Kidney epithelial cell (primary cell): ENCODE measurements around the gene NMT2. TPM values are rescaled to one million over a fixed set of nuclear protein-coding genes. Genes with fewer than 3 reads are reported as not detected.

ENCODE experiments used
- DNase-seq: peaks from one replicate; pipeline ENCODE4 v3.0.0-alpha.2; 2010; ENCODE audit warnings: low read depth
- H3K27me3 ChIP-seq: 2 replicates; pipeline ENCODE4 v1.6.0; 2011; ENCODE audit warnings: low read length; ENCODE audit not compliant: control insufficient read depth, insufficient read depth
- H3K36me3 ChIP-seq: 2 replicates; pipeline ENCODE4 v1.5.1; 2011; ENCODE audit warnings: low read length; ENCODE audit not compliant: control insufficient read depth, insufficient read depth
- H3K4me3 ChIP-seq: 2 replicates; pipeline ENCODE4 v1.5.1; 2011; ENCODE audit warnings: low read depth, mild to moderate bottlenecking, control low read depth, low read length
- total RNA-seq: library from RNA; depleted of rRNA; stranded (reverse); fragments of >200 nt; gene quantifications from 2 replicates; pipeline ENCODE4 v1.2.3, GENCODE V29; 2015
- TF ChIP-seq, protein P1 (sequence below): IDR thresholded peaks from 2 replicates; pipeline ENCODE4 v1.5.1; 2011; ENCODE audit warnings: mild to moderate bottlenecking, moderate library complexity, low read length, control low read depth, inconsistent platforms; ENCODE audit not compliant: insufficient read depth, poor library complexity, severe bottlenecking

NMT2 gene
- total RNA-seq, 1 donor from 2014 or later: 8.0 TPM

DNA sequence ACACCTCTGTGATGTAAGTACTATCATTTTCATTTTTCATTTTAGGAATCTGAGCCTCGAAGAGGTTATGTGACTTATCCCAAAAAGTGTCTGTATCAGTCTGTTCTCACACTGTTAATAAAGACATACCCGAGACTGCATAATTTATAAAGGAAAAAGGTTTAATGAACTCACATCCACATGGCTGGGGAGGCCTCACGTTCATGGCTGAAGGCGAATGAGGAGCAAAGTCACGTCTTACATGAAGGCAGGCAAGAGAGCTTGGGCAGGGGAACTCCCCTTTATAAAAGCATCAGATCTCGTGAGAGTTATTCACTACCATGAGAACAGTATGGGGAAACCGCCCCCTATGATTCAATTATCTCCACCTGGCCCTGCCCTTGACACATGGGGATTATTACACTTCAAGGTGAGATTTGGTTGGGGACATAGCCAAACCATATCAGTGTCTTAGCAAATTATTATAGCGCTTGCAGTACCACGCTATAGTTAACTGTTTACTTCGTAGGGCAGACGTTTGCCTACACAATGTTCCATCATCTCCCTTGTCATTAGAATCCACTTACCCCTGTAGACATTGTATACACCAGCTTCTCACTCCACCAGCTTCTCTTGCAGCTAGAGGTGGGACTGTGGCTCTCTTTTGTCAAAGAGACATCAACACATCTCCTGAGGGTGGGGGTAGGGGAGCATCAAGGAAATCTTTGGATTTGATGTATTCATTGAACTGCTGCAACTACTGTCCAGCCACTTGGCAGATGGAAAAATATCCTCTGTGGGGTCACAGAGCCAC lies 15.4 kb upstream of the NMT2 start:
- DNase-seq: no peak
- TF ChIP-seq, protein P1, sequence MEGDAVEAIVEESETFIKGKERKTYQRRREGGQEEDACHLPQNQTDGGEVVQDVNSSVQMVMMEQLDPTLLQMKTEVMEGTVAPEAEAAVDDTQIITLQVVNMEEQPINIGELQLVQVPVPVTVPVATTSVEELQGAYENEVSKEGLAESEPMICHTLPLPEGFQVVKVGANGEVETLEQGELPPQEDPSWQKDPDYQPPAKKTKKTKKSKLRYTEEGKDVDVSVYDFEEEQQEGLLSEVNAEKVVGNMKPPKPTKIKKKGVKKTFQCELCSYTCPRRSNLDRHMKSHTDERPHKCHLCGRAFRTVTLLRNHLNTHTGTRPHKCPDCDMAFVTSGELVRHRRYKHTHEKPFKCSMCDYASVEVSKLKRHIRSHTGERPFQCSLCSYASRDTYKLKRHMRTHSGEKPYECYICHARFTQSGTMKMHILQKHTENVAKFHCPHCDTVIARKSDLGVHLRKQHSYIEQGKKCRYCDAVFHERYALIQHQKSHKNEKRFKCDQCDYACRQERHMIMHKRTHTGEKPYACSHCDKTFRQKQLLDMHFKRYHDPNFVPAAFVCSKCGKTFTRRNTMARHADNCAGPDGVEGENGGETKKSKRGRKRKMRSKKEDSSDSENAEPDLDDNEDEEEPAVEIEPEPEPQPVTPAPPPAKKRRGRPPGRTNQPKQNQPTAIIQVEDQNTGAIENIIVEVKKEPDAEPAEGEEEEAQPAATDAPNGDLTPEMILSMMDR: no peak

DNA sequence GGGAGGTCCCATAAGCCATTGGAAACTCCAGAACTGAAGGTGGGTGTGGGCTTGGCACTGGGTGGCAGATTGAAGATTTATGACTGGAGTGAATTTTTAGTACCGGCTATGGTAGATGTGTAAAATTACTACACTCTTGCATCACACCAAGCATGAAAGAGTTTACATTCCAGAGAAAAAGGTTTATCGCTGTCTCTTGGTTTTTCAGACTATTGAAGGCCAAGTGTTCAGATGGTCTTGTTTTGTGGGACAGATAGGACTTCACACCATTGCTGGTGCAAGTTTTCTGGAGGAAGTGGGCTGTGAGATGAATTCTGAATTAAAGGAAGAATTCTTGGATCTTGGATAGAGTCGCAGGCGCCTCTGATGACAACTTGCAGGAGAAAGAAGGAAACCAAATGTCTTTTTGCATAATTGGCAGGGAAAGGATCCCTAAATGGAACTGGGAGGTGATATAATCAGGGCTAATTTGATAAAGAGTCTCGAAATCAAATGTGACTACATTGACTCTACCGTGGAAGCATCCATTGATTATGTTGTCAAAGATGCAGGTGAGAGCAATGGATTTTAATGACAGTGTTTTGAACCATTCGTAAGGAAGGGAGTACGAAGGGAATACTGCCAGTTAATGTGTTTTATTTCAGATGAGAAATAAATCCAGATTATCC lies 14.2 kb upstream of the NMT2 start:
- Histone ChIP-seq H3K4me3 (no peak overlapping the region), H3K36me3 (no peaks in the 10 kb centered on the region), H3K27me3 (no peaks in the 10 kb centered on the region)
- TF ChIP-seq, protein P1: no peak
- no peak for DNase-seq

More for the DNA sequence above, 15.4 kb upstream of the NMT2 start:
- Histone ChIP-seq H3K27me3 (no peaks in the 10 kb centered on the region), H3K4me3 (no peak overlapping the region), H3K36me3 (no peaks in the 10 kb centered on the region)

DNA sequence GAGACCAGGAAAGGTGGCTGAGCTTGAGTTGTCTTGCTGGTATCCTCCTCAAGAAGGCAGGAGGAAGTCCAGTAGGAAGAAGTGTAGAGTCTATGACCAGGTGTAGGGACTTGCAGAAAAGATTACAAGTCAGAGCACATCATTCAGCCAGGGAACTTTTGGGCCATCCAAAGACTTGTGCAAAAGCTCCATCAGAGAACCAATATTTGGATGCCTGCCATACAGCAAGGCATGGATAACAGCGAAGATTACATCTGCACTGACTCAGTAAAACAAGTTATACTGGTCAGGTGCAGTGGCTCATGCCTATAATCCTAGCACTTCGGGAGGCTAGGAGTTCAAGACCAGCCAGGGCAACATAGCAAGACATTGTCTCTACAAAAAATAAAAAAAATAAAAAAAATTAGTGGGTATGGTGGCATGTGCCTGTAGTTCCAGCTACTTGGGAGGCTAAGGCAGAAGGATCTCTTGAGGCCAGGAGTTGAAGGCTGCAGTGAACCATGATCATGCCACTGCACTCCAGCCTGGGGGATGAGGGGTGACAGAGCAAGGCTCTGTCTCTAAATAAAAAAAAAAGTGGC lies 13.2 kb upstream of the NMT2 start:
- no peak overlapping the region for H3K4me3 ChIP-seq
- DNase-seq: no peak
- H3K27me3 ChIP-seq: no peaks in the 10 kb centered on the region
- TF ChIP-seq, protein P1: no peak
- H3K36me3 ChIP-seq: no peaks in the 10 kb centered on the region

DNA sequence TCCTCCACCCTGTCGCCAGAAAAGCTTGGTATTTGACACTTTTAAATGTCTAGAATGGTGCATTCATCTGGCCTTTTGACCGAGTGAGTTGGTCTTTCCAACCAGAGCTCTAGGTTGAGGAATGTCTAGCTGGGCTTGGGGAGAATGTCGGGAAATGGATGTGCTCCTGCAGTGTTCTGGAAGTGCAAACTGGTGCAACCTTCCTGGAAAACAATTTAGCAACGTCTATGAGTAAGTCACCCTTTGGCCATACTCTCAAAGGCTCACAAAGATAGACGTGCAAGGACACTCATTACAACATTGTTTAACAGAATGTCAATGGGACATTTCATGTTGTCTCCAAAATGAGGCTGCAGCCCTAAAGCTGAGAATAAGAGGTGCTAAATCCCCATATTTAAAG lies 12.2 kb upstream of the NMT2 start:
- H3K36me3 ChIP-seq: no peaks in the 10 kb centered on the region
- DNase-seq: no peak
- no peaks in the 10 kb centered on the region for H3K27me3 ChIP-seq
- TF ChIP-seq, protein P1: no peak
- H3K4me3 ChIP-seq: no peak overlapping the region

DNA sequence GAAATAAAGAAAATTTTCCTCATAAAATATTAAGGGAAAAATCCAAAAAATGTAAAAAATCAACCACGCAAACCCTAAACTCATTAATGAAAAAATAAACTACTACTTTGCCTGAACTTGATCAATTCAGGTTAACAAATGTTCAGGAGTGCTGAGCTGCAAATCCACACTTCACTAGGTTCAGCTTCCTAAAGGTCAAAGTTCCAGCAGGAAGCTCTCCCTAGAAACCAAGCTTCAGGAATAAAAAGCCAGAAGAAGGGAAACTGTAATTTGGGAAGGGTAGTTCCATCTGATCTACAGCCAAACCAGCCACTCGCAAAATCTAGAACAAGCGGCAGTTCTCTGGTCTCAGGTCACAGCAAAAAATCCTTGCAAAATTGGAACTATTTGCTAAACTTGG lies 7.8 kb upstream of the NMT2 start:
- DNase-seq: no peak
- Histone ChIP-seq H3K27me3 (no peaks in the 10 kb centered on the region), H3K4me3 (no peak overlapping the region), H3K36me3 (no peaks in the 10 kb centered on the region)
- TF ChIP-seq, protein P1: no peak
